Retina (tissue), 1 donor: Measurements from ENCODE around the gene FRMD1.

Experiments
- DNase-seq: peaks from one replicate; pipeline ENCODE4 v3.0.0-alpha.2; 2016

Gene FRMD1

DNA sequence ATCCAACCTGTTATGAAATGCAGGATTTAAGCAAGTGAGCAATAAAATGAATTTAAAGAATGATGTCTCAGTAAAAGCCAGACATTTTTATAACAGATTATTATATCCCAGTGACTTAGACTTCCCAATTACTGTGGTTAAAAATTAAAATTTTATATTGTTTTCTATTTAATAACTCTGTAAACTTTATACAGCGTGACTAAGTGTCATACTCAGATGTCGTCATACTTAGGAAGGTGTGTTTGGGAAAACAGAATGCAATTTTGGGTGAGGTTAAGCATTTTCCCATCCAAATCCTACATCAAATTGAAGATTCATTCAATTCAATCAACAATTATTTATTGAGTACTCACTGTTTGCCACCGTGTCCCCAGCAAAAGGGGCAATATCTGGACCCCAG, 31.4 kb upstream of the FRMD1 start:
- DNase-seq: no peak

DNA sequence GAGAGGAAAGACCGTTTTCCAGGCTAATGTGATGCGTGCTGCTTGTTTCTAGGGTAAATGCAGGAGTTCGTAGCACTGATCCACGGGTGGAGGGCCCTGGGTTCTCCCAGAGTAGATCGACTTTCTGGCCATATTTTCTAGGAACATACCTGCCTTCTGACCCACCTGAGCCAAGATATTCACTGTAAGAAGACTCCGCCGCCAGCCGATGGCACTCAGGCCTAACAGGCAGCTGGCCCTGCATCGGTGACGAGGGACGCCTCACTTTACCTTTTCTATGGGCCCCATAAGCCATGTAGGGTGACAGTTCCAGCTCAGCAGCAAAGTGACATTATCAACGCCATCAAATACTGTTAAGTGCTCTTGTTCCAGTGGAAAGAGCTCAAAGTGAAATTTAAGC, 30.2 kb upstream of the FRMD1 start:
- no peak for DNase-seq

- no peak for DNase-seq
These were observed 28.4 kb upstream of the FRMD1 start for GRCh38 chr6:168107191-168107983.

DNA sequence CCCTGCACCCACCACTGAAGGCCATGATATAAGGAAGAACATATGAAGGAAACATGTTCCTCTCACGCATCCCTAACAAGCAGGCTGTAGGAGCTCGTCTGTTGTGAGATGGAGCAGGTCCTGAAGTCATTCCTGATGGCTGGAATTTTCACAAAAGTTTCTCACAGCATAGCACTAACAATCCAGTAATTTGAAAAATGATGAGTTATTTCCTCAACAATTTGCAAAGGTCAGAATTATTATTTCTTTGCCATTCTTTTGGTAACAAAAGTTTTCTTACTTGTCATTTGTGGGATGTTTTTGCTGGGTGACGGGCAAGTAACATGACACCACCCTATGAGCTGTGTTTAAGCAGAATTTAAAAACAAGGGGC, 27.6 kb upstream of the FRMD1 start:
- DNase-seq: no peak

- DNase-seq: no peak
These were observed 27.0 kb upstream of the FRMD1 start for GRCh38 chr6:168105813-168106632.

DNA sequence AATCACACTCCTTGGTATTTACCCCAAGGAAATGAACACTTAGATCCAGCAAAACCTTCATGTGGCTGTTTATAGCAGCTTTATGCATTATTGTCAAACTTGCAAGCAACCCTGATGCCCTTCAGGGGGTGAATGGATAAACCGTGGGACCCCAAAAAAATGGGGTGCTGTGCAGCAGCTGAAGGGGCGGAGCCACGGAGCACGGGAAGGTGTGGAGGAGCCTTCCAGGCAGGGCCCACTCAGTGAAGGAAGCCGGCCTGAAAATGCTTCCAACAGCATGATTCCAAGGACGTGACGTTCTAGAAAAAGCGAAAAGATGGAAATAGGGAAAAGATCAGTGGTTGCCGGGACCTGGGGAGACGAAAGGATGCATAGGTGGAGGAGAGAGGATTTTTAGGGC, 25.6 kb upstream of the FRMD1 start:
- no peak for DNase-seq

DNA sequence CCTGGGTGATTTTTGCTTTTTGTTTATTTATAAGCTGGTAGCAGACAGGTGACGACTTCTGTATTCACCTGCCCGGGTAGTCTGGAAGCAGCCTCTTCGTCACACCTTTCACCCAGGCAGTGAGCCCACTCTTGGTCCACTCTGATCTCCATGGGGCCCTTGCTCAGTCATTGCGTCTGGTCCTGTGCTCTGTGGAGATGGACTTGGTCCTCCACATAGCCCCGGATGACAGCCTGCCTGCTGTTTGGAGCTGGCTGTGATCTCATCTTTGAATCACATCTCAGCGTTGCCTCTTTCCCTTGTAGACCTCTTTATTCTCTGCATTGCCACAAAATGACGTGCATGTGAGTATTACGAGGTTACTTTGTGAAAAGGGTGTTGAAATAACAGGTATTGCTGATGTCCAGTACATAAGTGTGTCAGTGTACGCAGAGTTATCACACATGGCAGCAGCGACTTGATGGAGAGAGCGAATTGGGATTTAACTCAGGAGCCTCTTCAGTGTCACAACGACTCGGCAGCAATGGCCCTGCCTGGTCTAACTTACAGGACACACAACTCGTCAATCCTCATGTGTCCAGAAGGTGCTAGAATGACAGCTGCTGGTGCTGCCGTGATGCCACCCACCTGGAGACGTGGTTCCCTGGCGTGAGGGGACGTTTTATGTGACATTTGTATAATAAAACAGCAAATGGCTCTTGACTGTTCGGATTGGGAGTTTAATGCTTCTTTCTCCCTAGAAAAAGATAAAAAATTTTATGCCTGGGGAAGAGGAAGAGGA, 24.2 kb upstream of the FRMD1 start:
- DNase-seq: no peak

DNA sequence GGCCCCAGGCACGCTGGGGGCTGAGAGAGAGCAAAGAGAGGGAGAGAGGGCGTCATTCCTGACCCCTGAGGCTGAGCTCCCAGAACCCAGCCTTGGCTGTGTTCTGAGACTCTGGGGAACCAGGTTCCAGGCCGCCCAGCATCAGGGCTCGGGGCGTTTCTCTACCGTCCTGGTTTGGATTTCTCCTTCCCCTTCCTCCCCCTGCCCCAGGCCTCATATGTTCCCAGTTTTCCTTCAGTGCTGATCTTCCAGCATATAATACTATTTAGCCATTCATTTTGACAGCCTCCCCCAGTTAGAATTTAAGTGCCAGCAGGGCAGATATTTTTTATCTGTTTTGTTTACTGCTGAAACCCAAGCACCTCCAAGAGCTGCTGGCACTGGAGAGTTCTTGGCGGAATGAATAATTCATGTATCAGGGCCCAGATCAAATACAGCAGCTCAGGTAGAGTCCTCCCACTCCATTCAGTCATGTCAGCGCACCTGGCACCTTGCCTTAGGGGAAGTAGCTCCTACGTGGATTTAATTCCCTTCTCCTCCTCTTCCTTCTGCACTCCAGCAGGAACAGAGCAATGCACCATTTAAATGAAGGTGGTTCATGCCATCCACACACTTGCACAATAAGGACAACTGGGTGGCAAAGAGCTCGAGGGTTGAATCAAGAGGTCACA, 23.4 kb upstream of the FRMD1 start:
- no peak for DNase-seq

DNA sequence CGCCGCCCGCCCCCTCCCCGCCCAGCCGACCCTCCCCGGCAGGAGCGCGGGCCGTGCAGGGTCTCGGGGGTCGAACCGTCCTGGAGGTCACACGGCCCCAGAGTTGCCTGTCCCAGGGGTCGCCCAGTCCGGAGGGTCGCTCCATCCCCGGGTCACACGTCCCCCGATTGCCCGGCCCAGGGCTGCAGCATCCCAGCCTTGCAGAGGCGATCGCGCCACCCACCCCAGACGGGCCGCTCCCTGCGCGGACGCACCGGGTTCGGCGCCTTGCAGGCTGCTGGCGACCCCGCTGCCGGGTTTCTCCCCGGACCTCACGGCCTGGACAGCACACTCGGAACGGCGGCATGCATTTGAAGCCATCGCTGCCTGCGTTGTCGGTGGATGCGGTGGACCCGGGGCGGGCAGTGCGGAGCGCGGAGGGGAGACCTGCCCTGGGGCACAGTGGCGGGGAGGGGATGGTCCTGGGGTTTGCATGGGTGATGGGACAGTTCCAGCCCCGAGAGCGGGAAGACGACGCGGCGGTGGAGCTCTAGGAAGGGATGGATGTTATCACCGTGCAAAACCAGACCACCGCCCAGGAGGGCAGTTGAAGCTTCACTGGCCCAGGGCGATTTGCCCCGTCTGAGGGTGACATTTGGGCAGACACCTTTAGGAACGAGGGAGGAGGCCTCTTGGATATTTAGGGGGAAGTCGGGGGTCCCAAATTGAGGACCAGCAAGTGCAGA, 22.7 kb upstream of the FRMD1 start:
- DNase-seq: peak; percentile 61

GRCh38 chr6:168100803-168101589, 22.0 kb upstream of the FRMD1 start:
- DNase-seq: peak; percentile 38

DNA sequence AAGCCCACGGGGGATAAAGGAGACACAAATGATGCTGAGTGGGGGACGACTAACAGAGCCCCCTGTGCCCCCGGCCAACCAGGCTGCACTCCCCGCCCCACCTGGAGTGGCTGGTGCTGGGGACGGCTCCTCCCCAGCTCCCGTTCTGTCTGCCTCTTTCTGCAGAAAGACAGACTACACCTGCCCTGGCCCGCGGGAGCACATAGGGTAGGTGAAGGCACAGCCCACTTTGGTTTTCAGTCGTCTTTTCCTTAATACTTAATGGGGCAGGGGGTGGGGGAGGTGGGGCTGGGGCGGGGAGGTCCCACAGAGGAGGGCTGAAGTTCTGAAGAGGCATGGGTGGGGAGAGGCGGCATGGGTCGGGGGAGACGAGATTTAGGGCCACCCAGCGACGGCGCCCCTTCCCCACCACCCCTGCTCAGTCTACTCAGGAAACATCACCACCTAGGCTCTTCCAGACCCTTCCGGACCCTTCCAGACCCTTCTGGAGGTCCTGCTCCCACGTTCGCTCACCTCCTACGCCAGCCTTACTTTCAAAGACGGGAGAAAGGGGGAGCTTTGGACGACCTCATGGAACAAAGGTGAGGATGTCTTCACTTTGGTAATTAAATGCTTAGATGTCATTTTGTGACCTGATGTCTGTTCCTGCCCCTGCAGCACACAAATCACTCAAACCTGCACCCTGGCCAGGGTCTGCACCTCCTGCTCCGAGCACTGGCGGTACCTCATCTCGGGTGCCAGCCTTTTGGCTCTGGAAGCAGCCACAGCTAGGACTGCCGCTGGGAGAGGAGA, 21.2 kb upstream of the FRMD1 start:
- DNase-seq: no peak

GRCh38 chr6:168099201-168100010, 20.4 kb upstream of the FRMD1 start:
- no peak for DNase-seq

DNA sequence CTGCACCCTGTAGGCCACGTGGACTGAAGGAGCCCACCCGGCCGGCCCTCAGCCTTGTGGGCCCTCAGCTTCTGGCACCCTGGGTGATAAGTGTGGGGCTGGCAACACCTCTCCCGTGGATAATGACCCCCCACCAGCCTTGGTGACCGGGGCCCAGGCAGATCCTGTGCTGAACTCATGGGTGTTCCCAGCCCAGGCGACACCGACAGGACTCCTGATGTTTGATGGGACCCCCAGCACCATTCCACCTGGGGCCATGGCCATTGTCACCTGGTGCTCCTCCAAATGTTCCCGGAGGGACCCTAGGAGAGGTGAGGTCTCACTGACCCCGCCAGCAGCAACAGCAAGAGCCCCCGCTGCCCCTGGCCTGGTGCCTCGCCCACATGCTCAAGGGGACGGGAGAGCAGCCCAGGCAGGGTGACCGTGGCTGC, 19.4 kb upstream of the FRMD1 start:
- no peak for DNase-seq

GRCh38 chr6:168097621-168098430, 18.8 kb upstream of the FRMD1 start:
- no peak for DNase-seq

GRCh38 chr6:168097221-168097620, 18.2 kb upstream of the FRMD1 start:
- DNase-seq: no peak

- no peak for DNase-seq
These were observed 17.3 kb upstream of the FRMD1 start for GRCh38 chr6:168096271-168096764.

DNA sequence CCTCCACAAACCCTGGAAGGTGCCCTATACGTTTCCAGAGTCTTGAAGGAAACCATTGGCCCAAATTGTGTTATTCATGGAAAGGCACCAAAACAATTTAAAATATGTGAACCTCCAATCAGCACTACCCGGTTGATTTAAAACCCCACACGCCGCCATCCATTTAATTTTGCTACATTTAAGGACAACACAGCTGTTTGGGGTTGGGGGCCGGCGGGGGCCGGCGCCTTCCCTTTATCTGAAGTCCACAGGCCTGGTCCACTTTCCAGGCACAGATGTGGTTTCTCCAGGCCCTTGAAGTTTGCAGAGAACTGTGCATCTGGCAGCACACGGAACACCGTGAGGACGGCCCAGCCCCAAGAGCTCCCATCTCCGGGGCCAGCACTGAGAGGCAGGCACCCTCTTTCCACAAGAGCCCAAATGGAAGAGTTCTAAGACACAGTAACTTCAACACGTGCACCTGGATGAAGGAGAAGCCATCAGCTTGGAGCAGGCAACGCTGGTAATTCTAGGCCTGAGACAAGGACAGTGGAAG, 16.8 kb upstream of the FRMD1 start:
- no peak for DNase-seq

DNA sequence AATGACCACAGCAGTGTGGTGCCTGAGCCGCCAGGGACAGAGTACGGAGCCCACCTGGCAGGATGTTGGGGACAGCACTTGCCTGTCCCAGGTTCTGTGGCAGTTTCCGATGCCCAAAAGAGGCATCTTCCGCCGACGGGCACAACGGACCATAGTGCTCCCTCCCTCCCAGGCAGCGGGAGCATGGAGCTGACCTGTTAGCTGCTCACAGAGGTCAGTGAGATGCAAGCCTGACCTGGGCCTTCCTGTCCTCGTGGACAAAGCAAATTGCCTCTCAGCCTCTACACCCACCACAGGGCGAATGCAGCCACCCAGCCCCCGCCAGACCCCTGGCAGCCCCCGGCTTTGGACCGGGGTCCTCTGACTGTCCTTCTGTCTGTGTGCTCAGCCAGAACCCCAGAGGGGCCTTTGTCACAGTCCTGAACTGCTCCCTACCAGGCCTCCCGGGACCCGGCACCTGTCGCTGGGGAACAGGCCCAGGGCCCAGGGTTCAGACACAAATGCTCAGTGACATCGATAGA, 16.2 kb upstream of the FRMD1 start:
- no peak for DNase-seq
